Karpas-422 (cell line): ENCODE data around the gene SORT1. TPM values are rescaled to one million over a fixed set of nuclear protein-coding genes. Genes with fewer than 3 reads are reported as not detected.
A peak's percentile ranks its signal among the peaks of the same experiment; 100 is the strongest.
"Not testable (repeated sequence)": the region's sequence is repeated elsewhere in the genome, so short reads cannot be mapped to it uniquely, and the experiment has no call there.

Experiments used
- DNase-seq: peaks from one replicate; pipeline ENCODE4 v3.0.0-alpha.2; 2015
- H2AFZ ChIP-seq: fragments of 200-600 bp; sonication (generic); 2 replicates; pipeline ENCODE4 v1.6.1; 2014; ENCODE audit warnings: antibody characterized with exemption, low read length, mixed read lengths
- H3K27ac ChIP-seq: fragments of 200-600 bp; sonication (generic); 2 replicates; pipeline ENCODE4 v1.5.1; 2014; ENCODE audit warnings: mild to moderate bottlenecking, low read length, moderate library complexity
- H3K27me3 ChIP-seq: fragments of 200-600 bp; sonication (generic); 2 replicates; pipeline ENCODE4 v1.6.1; 2014; ENCODE audit warnings: low read length, mixed read lengths
- H3K36me3 ChIP-seq: fragments of 200-600 bp; sonication (generic); 2 replicates; pipeline ENCODE4 v1.6.1; 2014; ENCODE audit warnings: low read length, mixed read lengths; ENCODE audit not compliant: insufficient read depth
- H3K4me1 ChIP-seq: fragments of 200-600 bp; sonication (generic); 2 replicates; pipeline ENCODE4 v1.6.1; 2014; ENCODE audit warnings: mild to moderate bottlenecking, low read length, mixed read lengths
- H3K4me2 ChIP-seq: fragments of 200-600 bp; sonication (generic); 2 replicates; pipeline ENCODE4 v1.6.1; 2014; ENCODE audit warnings: low read length, low read depth, mild to moderate bottlenecking; ENCODE audit not compliant: poor library complexity, severe bottlenecking
- H3K4me3 ChIP-seq: fragments of 200-600 bp; sonication (generic); 2 replicates; pipeline ENCODE4 v1.5.1; 2014; ENCODE audit warnings: mild to moderate bottlenecking, antibody characterized with exemption, low read length, mixed read lengths
- H3K79me2 ChIP-seq: fragments of 200-600 bp; sonication (generic); 2 replicates; pipeline ENCODE4 v1.6.1; 2014; ENCODE audit warnings: mild to moderate bottlenecking, low read length, mixed read lengths
- H3K9ac ChIP-seq: fragments of 200-600 bp; sonication (generic); 2 replicates; pipeline ENCODE4 v1.6.0; 2014; ENCODE audit warnings: low read length
- H3K9me2 ChIP-seq: fragments of 200-600 bp; sonication (generic), shearing (Covaris generic); replicated peaks from 2 replicates; pipeline ENCODE4 v1.6.0; 2014; ENCODE audit warnings: mild to moderate bottlenecking, low read length, moderate library complexity; ENCODE audit not compliant: insufficient read depth
- H3K9me3 ChIP-seq: fragments of 300-700, 200-600 bp; sonication (generic); 2 replicates; pipeline ENCODE4 v1.6.1; 2014; ENCODE audit warnings: low read length, mixed read lengths
- H4K20me1 ChIP-seq: fragments of 200-600 bp; sonication (generic); 2 replicates; pipeline ENCODE4 v1.6.1; 2014; ENCODE audit warnings: mild to moderate bottlenecking, antibody characterized with exemption, low read length, low read depth; ENCODE audit not compliant: insufficient read depth
- total RNA-seq: library from RNA; depleted of rRNA; stranded (reverse); fragments of >200 nt; shearing (Covaris generic); gene quantifications from 2 replicates; pipeline ENCODE4 v1.2.3, GENCODE V29; 2014; ENCODE audit warnings: low replicate concordance

The SORT1 gene
- total RNA-seq, 1 experiment from 2014 or later: 0.04 TPM

DNA sequence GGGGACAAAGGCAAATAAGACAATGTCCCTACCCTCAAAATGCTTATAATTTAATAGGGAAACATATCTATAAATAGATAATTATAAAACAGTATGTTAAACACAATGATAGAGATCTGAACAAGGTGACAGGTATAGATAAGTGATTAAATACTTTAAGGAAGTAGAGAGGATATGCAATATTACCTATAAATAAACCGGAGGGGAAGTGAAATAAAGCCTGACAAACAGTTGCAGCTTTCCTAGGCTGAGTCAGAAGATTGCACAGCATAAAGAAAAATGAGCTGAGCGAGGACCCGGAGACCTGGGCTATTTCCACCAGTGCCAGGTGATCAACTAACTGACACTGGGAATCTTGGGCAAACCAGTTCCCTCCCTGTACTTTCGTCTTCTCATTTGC lies 103.2 kb downstream of the SORT1 start:
- peak overlapping the region; percentile 53 for H3K4me2 ChIP-seq
- no peaks in the 10 kb centered on the region for H3K79me2 ChIP-seq
- peak overlapping the region; percentile 22; the same call in 1 of the 2 replicates for H3K4me3 ChIP-seq
- H3K36me3 ChIP-seq: no peaks in the 10 kb centered on the region
- no peaks in the 10 kb centered on the region for H3K9me3 ChIP-seq
- peak; percentile 60 for DNase-seq
- no peaks in the 10 kb centered on the region for H4K20me1 ChIP-seq
- H3K9me2 ChIP-seq: no peaks in the 10 kb centered on the region
- no peaks in the 10 kb centered on the region for H3K27me3 ChIP-seq
- H3K9ac ChIP-seq: no peak overlapping the region
- no peak overlapping the region for H2AFZ ChIP-seq
- peaks cover 34% of the 10 kb centered on the region for H3K4me1 ChIP-seq
- H3K27ac ChIP-seq: no peak overlapping the region

DNA sequence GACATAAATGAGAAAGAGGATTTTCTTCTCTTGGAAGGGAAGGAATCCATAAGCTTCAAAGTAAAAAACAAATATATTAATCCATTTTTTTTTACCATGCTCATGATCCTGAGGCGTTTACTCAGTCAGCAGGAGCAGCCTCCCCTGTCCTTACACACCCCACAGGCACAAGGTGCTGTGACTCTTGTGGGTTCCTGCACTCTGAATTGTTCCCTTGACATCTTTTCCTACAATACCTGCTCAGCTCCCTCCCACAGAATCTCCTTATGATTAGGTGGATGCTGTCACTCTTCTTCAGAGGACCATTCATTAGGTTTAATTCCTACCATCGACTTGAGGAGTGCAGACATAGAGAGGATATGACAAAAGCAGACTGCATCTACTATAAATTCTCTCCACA lies 104.7 kb downstream of the SORT1 start:
- H3K79me2 ChIP-seq: no peaks in the 10 kb centered on the region
- H3K9me2 ChIP-seq: no peaks in the 10 kb centered on the region
- H3K27me3 ChIP-seq: no peaks in the 10 kb centered on the region
- no peaks in the 10 kb centered on the region for H3K36me3 ChIP-seq
- peaks cover 26% of the 10 kb centered on the region for H3K4me1 ChIP-seq
- no peak overlapping the region for H2AFZ ChIP-seq
- no peak for DNase-seq
- no peak overlapping the region for H3K4me3 ChIP-seq
- H3K9ac ChIP-seq: no peak overlapping the region
- no peaks in the 10 kb centered on the region for H3K9me3 ChIP-seq
- H3K4me2 ChIP-seq: no peak overlapping the region
- no peak overlapping the region for H3K27ac ChIP-seq
- H4K20me1 ChIP-seq: no peaks in the 10 kb centered on the region

DNA sequence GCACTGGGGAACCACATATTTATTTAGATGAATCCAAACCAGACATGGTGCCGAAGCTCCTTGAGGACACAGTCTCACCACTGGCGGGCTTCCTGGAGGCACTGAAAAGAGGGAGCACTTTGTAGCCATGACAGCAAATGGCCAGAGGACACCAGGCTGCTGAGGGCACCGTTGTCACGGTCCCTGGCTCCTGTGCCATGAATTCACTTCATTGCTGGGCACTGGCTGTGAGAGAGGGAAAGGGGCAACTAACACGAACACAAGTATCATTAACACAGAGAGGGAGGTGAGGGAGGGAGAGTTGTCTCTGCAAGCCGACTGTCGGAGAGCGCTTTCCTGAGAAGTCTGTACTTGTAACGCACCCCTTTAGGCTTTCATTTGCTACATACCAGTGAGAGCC lies 105.4 kb downstream of the SORT1 start:
- Histone ChIP-seq H3K36me3 (no peaks in the 10 kb centered on the region), H4K20me1 (no peaks in the 10 kb centered on the region), H3K4me1 (peaks cover 26% of the 10 kb centered on the region), H3K27me3 (no peaks in the 10 kb centered on the region), H3K4me3 (no peak overlapping the region), H3K4me2 (no peak overlapping the region), H3K9me2 (no peaks in the 10 kb centered on the region), H3K9ac (no peak overlapping the region), H3K9me3 (no peaks in the 10 kb centered on the region), H2AFZ (no peak overlapping the region), H3K79me2 (no peaks in the 10 kb centered on the region), H3K27ac (no peak overlapping the region)
- no peak for DNase-seq

GRCh38 chr1:109290998-109291397 lies 106.7 kb downstream of the SORT1 start:
- H3K27ac ChIP-seq: no peak overlapping the region
- no peaks in the 10 kb centered on the region for H3K27me3 ChIP-seq
- DNase-seq: no peak
- no peaks in the 10 kb centered on the region for H3K79me2 ChIP-seq
- no peak overlapping the region for H2AFZ ChIP-seq
- no peaks in the 10 kb centered on the region for H3K36me3 ChIP-seq
- H3K9me2 ChIP-seq: no peaks in the 10 kb centered on the region
- H3K9ac ChIP-seq: no peak overlapping the region
- no peak overlapping the region for H3K4me3 ChIP-seq
- H3K4me2 ChIP-seq: no peak overlapping the region
- H3K4me1 ChIP-seq: peaks cover 26% of the 10 kb centered on the region
- H4K20me1 ChIP-seq: no peaks in the 10 kb centered on the region
- no peaks in the 10 kb centered on the region for H3K9me3 ChIP-seq

DNA sequence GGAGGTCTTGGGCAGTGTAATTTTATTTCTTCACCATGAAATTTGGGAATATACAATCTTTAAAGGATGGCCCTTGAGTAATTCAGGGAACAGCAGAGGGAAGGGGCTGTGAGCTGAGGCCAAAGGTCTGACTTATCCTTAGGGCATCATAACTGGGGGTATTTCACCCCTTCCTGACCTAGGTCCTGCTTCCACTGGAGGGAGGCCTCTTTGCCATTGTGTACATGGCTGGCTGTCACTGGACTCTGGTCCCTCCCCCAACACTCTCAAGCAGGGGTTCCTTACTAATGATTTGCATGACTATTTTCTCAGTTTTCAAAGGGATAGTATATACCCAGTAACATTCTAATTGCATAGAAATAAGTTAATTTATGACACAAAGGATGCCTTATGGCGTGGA lies 107.6 kb downstream of the SORT1 start:
- H3K36me3 ChIP-seq: no peaks in the 10 kb centered on the region
- no peaks in the 10 kb centered on the region for H3K9me3 ChIP-seq
- peaks cover 18% of the 10 kb centered on the region for H3K4me1 ChIP-seq
- DNase-seq: no peak
- no peak overlapping the region for H3K9ac ChIP-seq
- H2AFZ ChIP-seq: no peak overlapping the region
- no peak overlapping the region for H3K4me3 ChIP-seq
- no peaks in the 10 kb centered on the region for H3K79me2 ChIP-seq
- H3K4me2 ChIP-seq: no peak overlapping the region
- no peaks in the 10 kb centered on the region for H4K20me1 ChIP-seq
- H3K27ac ChIP-seq: no peak overlapping the region
- no peaks in the 10 kb centered on the region for H3K9me2 ChIP-seq
- H3K27me3 ChIP-seq: no peaks in the 10 kb centered on the region

- not testable (repeated sequence) for H4K20me1 ChIP-seq, H2AFZ ChIP-seq, H3K4me2 ChIP-seq, H3K4me3 ChIP-seq, H3K79me2 ChIP-seq, H3K9ac ChIP-seq, H3K27ac ChIP-seq, H3K9me3 ChIP-seq, H3K9me2 ChIP-seq, DNase-seq, H3K27me3 ChIP-seq, H3K36me3 ChIP-seq
- H3K4me1 ChIP-seq: peaks cover 27% of the 10 kb centered on the region
Measured at GRCh38 chr1:109286762-109287161, 111.0 kb downstream of the SORT1 start.

DNA sequence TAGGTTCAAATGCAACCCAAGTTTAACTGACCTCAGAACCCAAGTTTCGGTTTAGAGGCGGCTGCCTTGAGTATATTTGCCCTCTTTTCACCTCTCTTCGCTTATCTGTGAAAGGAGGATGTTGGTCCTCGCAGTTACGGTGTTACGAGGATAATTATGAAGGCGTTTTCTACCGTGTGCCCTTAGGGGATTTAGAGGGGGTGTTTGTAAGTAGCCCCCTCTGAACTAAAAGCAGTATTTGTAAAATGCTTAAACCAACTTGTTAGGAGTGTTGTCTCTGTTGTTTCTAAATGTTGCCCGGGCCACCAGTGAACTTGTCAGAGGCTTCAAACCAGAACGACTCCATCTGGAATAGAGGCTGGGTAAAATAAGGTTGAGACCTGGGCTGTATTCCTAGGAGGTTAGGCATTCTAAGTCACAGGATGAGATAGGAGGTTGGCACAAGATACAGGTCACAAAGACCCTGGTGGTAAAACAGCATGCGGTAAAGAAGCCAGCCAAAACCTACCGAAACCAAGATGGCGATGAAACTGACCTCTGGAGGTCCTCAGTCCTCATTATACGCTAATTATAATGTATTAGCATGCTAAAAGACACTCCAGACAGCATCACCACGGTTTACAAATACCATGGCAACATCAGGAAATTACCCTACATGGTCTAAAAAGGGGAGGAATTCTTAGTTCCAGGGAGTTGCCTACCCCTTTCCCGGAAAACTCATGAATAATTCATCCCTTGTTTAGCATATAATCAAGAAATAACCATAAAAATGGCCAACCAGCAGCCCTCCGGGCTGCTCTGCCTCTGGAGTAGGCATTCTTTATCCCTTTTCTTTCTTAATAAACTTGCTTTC lies 113.7 kb downstream of the SORT1 start:
- DNase-seq: no peak
- no peaks in the 10 kb centered on the region for H3K9me3 ChIP-seq
- no peaks in the 10 kb centered on the region for H4K20me1 ChIP-seq
- H2AFZ ChIP-seq: peak overlapping the region; percentile 76
- peaks cover 24% of the 10 kb centered on the region for H3K4me1 ChIP-seq
- peak overlapping the region; percentile 86 for H3K4me2 ChIP-seq
- no peaks in the 10 kb centered on the region for H3K36me3 ChIP-seq
- peak overlapping the region; percentile 88 for H3K9ac ChIP-seq
- H3K27ac ChIP-seq: peak overlapping the region; percentile 20; the same call in 1 of the 2 replicates
- H3K79me2 ChIP-seq: no peaks in the 10 kb centered on the region
- H3K27me3 ChIP-seq: no peaks in the 10 kb centered on the region
- peak overlapping the region; percentile 87 for H3K4me3 ChIP-seq
- H3K9me2 ChIP-seq: no peaks in the 10 kb centered on the region

DNA sequence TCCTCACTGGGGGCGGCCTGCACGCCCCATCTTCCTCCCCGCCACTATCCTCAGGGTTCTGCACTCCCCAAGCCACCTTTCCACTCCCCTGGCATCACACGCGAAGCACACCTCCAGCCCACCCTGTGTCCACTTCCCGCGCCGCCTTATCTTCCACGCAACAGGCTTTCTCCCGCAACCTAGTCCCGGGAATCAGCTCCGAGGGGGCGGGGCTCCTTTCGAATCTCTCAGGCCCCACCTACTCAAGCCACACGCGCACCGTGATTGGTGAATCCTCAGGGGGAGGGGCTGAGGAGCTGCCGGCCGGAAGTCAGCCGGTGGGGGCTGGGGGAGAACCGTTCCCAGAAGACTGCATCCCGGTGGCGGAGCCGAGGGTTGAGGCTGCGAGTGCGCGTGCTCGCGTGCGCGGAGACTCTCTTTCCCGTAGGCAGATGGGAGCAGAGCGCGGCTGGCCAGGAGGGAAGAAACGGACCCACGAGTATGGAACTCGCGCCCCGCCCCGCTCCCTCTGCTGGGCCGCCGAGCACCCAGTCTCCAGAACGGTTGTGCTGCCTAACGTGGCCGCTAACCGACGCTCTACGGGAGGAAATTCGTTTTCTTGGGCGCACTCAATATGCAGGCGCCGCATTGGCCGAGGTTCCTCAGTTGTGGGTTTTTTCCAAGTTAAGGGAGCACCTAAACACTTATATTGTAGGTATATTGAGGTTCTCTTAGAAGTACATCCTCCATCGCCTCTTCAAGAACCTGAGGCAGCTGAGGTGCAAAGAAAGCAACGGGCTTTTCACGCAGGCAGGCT lies 114.6 kb downstream of the SORT1 start, which contains the start of gene PSRC1:
TSS of gene PSRC1 (minus strand) at position 194 of the 796 bp plus-strand sequence.
- peak; percentile 96 for DNase-seq
- Histone ChIP-seq H3K79me2 (no peaks in the 10 kb centered on the region), H4K20me1 (no peaks in the 10 kb centered on the region), H3K4me2 (peak within 1 kb of the TSS; percentile 86), H3K9me3 (no peaks in the 10 kb centered on the region), H3K36me3 (no peaks in the 10 kb centered on the region), H3K4me3 (peak within 1 kb of the TSS; percentile 87), H3K9ac (peak within 1 kb of the TSS; percentile 88), H2AFZ (peak within 1 kb of the TSS; percentile 76), H3K9me2 (no peaks in the 10 kb centered on the region), H3K27me3 (no peaks in the 10 kb centered on the region), H3K27ac (peak within 1 kb of the TSS; percentile 20), H3K4me1 (peaks cover 24% of the 10 kb centered on the region)
